Measurements from ENCODE around the gene CAPN3. TPM values are rescaled to one million over a fixed set of nuclear protein-coding genes. Genes with fewer than 3 reads are reported as not detected.

Gene CAPN3
- total and polyA plus RNA-seq, 7 donors: 4.4 to 18.8 (median 6.8) TPM

DNA sequence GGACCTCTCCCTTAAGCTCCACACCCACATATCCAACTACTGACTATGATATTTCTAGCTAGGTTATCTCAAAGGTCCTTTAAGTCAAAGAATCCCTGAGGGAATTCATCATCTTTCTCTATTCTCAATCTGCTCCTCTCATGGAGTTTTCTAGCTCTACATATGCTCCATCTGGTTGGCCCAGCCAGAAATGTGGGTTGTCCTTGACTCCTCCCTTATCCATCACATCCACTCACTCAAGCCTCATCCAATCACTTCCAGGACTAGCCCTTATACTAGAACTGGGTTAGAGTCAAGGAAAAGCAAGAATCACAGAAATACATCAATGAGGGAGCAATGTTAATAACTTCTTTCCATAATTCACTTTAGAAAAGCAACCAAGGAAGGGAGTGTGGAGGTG lies 86.2 kb downstream of the CAPN3 start:
- Histone ChIP-seq H3K9me3 (no peaks in the 10 kb centered on the region), H3K4me1 (peaks cover 0 to 4% (median 0%) of the 10 kb centered on the region in 4 donors), H3K36me3 (peaks cover 0 to 93% (median 52%) of the 10 kb centered on the region in 4 donors), H3K27ac (no peak overlapping the region), H3K27me3 (no peaks in the 10 kb centered on the region), H3K4me3 (no peak overlapping the region)
- DNase-seq: no peak
- TF ChIP-seq EP300 (IDR thresholded peaks at IDR 0.05) (no peak), POLR2AphosphoS5 (IDR thresholded peaks at IDR 0.05) (no peak), POLR2A (IDR thresholded peaks at IDR 0.05) (no peak)
- TF ChIP-seq, protein P1, sequence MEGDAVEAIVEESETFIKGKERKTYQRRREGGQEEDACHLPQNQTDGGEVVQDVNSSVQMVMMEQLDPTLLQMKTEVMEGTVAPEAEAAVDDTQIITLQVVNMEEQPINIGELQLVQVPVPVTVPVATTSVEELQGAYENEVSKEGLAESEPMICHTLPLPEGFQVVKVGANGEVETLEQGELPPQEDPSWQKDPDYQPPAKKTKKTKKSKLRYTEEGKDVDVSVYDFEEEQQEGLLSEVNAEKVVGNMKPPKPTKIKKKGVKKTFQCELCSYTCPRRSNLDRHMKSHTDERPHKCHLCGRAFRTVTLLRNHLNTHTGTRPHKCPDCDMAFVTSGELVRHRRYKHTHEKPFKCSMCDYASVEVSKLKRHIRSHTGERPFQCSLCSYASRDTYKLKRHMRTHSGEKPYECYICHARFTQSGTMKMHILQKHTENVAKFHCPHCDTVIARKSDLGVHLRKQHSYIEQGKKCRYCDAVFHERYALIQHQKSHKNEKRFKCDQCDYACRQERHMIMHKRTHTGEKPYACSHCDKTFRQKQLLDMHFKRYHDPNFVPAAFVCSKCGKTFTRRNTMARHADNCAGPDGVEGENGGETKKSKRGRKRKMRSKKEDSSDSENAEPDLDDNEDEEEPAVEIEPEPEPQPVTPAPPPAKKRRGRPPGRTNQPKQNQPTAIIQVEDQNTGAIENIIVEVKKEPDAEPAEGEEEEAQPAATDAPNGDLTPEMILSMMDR (IDR thresholded peaks at IDR 0.05): no peak
- intact Hi-C loops (cut with DNase I): no loop called here

- peaks cover 0 to 90% (median 48%) of the 10 kb centered on the region in 4 donors for H3K36me3 ChIP-seq
- intact Hi-C loops (cut with DNase I): no loop called here
Observed at GRCh38 chr15:42447599-42447998, 88.3 kb downstream of the CAPN3 start.

DNA sequence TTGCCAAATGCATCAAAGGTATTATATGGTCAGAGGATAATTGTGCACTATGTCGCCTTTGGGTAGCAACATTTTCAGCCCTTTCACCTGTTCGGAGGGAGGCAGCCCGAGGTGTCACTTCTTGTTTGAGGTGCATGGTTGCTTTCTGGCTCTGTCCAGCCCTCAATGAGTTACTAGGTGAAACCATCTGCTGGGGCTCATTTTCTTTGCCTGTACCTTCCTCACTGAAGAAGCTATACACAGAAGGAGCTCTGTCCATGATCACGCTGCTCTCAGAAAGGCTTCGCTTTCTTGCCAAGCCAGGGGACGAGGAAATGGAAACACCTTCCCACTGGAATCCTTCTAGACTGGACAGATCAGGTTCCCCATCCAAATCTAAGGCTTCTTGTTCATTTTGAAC lies 89.0 kb downstream of the CAPN3 start:
- no peaks in the 10 kb centered on the region for H3K27me3 ChIP-seq
- H3K4me1 ChIP-seq: peaks cover 0 to 4% (median 0%) of the 10 kb centered on the region in 4 donors
- no peak overlapping the region for H3K27ac ChIP-seq
- H3K4me3 ChIP-seq: no peak overlapping the region
- intact Hi-C loops (cut with DNase I): no loop called here
- H3K9me3 ChIP-seq: no peaks in the 10 kb centered on the region
- peaks cover 0 to 83% (median 45%) of the 10 kb centered on the region in 4 donors for H3K36me3 ChIP-seq
- TF ChIP-seq POLR2AphosphoS5 (IDR thresholded peaks at IDR 0.05) (no peak), EP300 (IDR thresholded peaks at IDR 0.05) (no peak), POLR2A (IDR thresholded peaks at IDR 0.05) (no peak)
- TF ChIP-seq, protein P1 (IDR thresholded peaks at IDR 0.05): no peak
- no peak for DNase-seq
- 97 to 98% methylated on average over 6 of the region's 6 CpGs for WGBS, 2 donors

More at GRCh38 chr15:42447599-42447998, 88.3 kb downstream of the CAPN3 start:
- 95 to 98% methylated on average over 2 of the region's 2 CpGs for WGBS, 2 donors
- no peaks in the 10 kb centered on the region for H3K9me3 ChIP-seq
- TF ChIP-seq POLR2AphosphoS5 (IDR thresholded peaks at IDR 0.05): no peak
- H3K27ac ChIP-seq: no peak overlapping the region
- no peak overlapping the region for H3K4me3 ChIP-seq
- no peak for DNase-seq
- H3K27me3 ChIP-seq: no peaks in the 10 kb centered on the region
- H3K4me1 ChIP-seq: peaks cover 0 to 4% (median 0%) of the 10 kb centered on the region in 4 donors

DNA sequence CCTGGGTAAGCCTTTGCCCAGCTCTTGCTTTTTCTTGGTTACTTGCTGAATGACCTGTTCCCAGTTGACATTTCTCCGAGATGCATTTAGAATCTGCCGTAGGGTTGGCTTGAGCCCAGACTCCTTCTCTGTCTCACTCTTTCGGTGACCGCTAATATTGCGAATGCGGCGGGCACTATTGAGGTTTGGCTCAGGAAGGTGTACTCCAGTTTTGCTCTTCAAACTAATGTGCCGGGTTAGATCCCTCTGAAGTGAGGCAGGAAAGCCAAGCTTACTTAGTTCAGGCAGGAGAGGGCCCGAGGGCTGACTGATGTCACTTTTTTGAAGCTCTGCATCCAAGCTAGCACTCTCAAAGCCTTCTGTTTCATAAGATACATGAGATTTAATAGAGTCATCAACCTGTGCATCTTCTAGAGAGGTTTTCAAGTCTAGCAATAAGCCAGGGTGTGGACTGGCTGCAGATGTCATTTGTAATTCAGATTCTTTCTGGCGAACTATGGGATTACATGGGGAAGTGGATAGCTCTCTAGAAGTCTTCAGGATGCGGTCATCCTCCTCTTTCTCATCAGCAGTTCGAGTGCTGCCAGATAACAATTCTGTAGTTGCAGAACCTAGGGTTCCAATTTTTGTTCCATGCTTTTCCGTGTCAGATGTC lies 90.6 kb downstream of the CAPN3 start:
- WGBS, 2 donors: 95 to 97% methylated on average over 13 of the region's 13 CpGs
- no peak for TF ChIP-seq POLR2AphosphoS5 (IDR thresholded peaks at IDR 0.05)
- TF ChIP-seq, protein P1 (IDR thresholded peaks at IDR 0.05): no peak
- TF ChIP-seq EP300 (IDR thresholded peaks at IDR 0.05): no peak
- no peak for TF ChIP-seq POLR2A (IDR thresholded peaks at IDR 0.05)
- intact Hi-C loops (cut with DNase I): no loop called here
- no peak overlapping the region for H3K27ac ChIP-seq
- H3K4me1 ChIP-seq: peaks cover 0 to 8% (median 2%) of the 10 kb centered on the region in 4 donors
- H3K4me3 ChIP-seq: no peak overlapping the region
- no peaks in the 10 kb centered on the region for H3K27me3 ChIP-seq
- peaks cover 0 to 72% (median 38%) of the 10 kb centered on the region in 4 donors for H3K36me3 ChIP-seq
- H3K9me3 ChIP-seq: no peaks in the 10 kb centered on the region
- no peak for DNase-seq

GRCh38 chr15:42450425-42450790 lies 91.1 kb downstream of the CAPN3 start:
- WGBS, 2 donors: 96 to 97% methylated on average over 4 of the region's 4 CpGs
- Histone ChIP-seq H3K4me3 (no peak overlapping the region), H3K9me3 (no peaks in the 10 kb centered on the region), H3K27ac (no peak overlapping the region), H3K36me3 (peaks cover 0 to 67% (median 34%) of the 10 kb centered on the region in 4 donors), H3K4me1 (peaks cover 0 to 13% (median 3%) of the 10 kb centered on the region in 4 donors), H3K27me3 (no peaks in the 10 kb centered on the region)
- intact Hi-C loops (cut with DNase I): no loop called here
- TF ChIP-seq POLR2AphosphoS5 (IDR thresholded peaks at IDR 0.05): no peak
- TF ChIP-seq, protein P1 (IDR thresholded peaks at IDR 0.05): no peak
- TF ChIP-seq EP300 (IDR thresholded peaks at IDR 0.05): no peak
- TF ChIP-seq POLR2A (IDR thresholded peaks at IDR 0.05): no peak
- no peak for DNase-seq

All from sigmoid colon (tissue), 7 donors.